Fibroblast of upper back skin (primary cell): ENCODE data around the gene ZNF462.

Experiments
- DNase-seq: peaks from one replicate; pipeline ENCODE4 v3.0.0-alpha.2; 2013

ZNF462 gene

DNA sequence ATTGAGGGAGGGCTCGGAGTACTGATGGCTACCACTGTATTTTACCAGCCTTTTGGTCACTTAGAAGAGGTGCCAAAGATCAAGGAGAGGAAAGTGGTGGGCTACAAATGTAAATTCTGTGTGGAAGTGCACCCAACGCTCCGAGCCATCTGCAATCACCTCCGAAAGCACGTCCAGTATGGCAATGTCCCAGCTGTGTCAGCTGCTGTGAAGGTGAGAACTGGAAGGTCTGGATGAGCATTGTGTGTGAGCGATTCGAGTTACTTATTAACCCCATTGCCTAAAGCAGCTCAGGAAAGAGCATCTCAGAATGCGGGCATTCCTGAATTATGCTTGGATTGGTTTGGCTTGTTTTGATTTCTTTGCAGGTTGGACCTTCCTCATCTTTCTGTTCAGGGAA lies 67.5 kb downstream of the ZNF462 start:
- no peak for DNase-seq

DNA sequence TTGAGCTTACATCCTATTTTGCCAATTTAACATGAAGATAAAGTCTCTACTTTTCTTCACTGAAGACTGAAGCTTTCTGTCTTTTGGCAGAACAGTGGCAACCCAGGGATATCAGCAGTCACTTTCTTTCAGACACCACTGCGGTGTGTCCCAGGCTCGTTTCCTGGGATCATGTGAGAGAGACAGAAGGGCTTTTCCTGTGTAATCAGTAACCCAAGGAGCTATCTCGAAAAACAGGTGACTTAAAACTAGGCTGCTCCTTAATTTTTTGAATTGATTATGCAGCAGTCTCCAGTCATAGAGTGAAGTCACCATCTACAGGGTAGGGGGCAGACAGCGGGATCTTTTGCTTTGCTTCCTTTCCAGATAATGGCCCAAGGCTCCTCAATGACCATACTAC lies 68.5 kb downstream of the ZNF462 start:
- no peak for DNase-seq

DNA sequence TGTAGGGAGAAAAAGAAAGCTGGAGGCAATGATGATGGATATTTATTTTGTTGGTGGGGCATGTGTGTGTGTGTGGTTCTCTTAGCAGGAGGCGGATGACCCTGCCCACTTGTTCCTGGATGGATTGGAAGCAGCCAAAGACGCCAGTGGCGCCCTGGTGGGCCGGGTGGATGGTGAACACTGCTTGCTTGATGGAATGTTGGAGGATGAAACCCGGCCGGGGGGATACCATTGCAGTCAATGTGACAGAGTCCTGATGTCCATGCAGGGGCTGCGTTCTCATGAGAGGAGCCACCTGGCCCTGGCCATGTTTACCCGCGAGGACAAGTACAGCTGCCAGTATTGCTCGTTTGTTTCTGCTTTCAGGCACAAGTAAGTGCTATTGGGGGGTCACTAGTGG lies 69.2 kb downstream of the ZNF462 start:
- no peak for DNase-seq

DNA sequence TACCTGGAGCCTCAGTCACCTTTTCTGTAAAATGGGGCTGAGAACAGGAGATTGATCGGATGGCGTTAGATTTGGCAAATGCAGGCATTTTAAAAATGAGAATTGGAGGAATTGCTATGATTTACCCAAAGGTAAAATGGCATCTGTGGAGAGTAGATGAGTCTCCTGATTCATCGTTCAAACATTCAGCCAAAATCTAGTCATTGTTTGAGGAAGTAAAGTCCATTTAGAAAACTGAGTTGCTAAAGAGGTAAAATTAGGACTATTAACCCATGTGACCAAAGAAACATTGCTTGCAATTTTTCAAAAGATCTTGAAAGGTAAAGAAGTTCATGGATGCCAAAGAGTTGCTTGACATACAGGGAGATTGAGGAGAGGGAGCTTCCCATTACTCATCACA lies 69.7 kb downstream of the ZNF462 start:
- DNase-seq, result no peak

DNA sequence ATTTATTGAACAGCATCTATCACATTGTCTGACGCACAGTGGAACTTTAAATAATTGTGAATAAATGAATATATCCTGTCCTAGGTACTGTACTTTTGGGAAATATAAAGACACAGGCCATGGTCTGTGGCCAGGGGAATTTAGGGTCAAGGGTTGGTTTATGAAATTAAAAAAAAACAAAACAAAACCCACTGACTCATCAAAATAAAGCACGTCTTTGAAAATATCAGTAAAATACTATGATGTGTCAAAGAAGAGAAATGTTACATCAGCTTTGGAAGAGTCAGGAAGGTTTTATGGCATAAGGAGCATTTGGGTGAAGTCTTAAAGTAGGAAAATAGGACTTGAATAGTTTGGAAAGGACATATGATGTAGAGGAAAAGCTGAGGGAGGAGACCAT lies 70.5 kb downstream of the ZNF462 start:
- DNase-seq, result no peak

DNA sequence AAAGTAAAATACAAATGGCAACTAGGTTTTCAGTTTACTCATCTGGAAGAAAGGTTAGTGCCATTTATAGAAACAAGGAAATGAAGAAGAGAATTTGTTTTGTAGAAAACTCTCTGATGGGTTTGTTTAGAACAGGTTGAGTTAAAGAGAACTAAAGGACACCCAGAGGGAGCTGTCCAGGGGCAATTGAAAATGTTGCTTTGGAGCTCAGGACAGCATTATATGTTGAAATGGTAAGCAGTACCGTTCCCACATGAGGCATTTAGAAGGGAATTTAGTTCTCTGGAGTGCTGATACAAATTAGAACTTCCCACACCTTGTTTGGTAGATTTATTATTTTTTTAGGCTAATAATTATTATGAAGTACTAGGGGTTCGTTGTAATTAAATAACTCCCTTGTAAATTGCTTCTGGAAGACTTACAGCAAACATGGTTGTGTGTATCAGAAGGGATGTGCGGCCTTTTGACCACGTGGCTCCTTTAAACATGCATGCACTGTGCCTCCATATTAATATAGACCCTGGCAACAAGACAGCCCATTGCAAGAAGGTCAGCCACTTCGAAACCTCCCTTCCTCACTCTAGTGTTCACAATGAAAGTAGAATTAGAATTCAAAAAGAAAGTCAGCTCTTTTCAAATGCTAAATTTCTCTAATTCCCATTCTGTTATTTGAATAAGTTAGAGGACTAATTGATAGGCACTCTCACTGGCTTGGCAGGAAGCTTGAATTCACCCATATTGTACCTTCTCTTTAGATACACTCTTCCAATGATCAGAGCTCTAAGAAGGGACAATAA lies 71.7 kb downstream of the ZNF462 start:
- no peak for DNase-seq

DNA sequence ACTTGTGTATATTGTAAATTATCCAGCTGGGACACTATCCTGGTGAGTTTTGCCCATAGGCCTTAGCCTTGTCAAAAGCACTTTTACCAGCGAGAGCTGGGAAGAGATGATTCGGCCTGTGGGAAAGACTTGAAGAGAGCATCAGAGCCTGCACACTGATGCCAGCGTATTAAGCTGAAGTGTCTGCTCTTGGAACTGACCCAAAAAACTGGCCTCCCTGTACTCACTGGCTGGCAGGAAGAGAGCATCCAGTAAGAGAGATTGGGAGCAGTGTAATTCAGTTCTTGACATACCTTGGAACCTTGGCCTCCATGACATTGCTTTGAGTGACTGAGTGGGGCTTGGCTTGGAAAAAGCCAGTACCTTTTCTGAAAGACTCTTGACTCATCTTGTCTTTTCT lies 73.7 kb downstream of the ZNF462 start:
- no peak for DNase-seq

DNA sequence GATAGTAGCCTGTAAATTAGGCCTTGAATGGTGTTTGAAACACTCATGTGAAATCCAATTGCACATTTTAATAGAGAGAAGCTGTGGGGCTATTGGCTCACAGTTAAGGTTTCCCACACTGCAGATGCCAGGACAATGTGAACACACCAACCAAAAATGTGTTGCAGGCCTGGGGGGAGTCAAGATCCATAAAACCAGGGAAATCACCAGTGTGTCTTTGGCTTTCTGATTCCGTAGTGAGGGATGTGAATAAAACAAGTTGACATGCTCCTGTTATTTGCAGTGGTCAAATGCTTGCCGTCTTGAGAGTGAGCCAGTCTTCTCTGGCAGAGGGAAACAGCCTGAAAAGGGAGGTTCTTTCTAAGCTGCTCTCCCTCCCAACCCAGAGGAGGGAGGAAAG lies 79.0 kb downstream of the ZNF462 start:
- no peak for DNase-seq

DNA sequence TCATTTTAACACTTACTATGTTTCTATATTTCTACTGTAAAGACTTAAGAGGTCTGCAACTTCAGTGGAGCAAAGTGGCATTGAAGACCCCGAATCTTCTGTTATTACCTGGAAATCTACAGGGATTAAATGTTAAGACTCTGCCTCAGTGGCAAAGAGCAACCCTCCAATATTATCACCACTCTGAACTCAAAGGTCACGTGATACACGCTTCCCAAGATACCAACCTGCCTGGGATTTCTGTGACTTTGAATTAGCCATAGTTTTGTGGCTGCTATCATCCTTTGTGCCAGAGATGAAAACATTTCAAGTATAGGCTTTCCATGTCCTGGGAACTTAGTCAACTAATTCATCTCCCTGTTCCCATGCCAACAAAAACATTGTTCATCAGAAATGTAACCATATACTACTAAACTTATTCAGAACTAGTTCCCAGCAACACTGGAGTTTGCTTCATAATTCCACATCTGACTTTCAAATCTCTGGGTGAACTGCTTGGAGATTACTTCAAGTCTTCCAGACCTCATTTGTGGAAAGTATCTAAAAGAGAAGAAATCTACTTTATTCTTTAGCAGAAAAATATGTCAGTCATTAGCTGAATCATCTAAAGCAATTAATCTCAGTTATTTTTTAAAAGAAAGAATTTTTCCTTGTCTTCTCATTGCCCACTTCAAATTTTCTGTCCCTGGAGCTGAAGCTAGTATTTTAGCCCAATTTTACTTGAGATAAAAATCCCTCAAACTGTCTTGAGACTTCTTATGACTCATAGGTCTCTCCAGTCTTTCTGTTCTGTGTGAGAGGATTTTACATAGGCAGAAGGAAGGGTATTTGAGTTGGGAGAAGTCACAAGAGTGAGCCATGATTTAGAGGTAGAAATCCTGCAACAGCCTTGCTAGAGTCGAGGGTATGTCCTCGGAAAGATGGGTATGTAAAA lies 83.0 kb downstream of the ZNF462 start:
- DNase-seq, result peak; percentile 87

DNA sequence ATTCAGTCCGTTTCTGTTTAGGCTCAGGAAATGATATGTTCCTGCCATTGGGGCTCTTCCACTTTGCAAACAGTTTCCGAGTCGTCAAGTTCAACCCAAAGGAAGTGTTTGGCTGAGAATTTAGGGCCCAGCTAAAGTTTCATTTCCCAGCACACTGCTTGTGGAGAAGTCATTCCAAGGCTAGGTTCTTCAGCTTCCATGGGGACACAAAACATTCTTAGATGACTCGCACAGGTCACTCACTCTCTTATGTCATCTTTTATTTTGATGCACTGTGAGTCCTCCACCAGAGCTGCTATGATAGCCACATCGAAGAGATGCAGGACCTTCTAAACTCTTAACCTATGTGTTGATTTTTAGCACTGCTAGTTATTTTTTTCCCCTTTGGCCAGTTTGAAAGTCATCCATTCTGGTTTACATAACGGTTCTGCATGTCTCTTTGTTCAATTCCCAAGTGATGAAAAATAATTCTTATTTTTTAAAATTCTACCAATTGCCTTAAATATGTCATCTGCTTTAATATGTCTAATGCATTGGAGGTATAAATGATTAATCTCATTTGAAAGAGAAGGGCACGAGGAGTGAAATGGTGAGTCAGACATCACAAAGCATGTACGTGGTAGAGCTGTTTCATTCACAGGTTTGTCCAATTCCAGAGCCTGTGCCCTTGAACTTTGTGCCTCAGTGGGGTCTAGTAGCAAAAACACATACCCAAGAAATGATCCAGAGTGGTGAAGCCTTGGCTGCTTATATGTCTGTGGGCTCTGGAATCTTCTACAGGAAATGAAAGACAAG lies 84.3 kb downstream of the ZNF462 start:
- DNase-seq, result no peak

DNA sequence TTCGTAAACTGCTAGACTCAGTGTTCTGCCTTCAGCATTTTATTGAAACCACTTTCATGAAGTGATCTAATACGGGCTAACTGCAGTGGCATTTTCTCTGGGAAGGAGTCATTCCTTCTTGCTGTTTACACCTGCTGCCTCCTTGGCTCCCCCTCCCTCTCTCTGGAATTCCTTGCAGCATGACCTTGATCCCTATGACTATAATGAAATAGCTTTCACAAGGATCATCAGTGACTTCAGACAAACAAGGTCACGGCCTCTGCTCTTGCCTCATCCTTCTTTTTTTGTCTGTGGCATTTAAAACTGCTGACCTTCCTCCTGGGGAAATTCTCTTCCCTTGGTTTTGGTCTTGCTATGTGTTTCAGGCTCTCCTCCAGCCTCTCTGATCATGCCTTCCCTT lies 90.2 kb downstream of the ZNF462 start:
- DNase-seq, result peak; percentile 50

DNA sequence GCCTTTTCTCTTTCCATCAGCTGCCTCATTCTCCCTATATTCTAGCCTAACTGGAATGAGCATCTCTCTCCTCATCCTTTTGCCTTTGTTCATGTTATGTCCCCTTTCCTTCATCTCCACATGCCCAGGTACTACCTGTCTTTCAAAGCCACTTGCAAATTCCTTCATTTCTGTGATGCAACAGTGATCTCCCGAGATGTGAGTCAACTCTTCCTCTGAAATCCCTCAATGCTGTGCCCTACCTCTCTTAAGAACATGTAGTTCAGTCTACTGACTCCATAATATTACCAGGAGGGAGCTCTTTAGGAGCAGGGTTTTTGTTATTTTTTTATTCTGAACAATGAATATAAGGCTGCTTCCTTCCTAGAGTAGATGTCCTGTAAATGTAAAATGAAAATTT lies 91.6 kb downstream of the ZNF462 start:
- DNase-seq, result no peak

DNA sequence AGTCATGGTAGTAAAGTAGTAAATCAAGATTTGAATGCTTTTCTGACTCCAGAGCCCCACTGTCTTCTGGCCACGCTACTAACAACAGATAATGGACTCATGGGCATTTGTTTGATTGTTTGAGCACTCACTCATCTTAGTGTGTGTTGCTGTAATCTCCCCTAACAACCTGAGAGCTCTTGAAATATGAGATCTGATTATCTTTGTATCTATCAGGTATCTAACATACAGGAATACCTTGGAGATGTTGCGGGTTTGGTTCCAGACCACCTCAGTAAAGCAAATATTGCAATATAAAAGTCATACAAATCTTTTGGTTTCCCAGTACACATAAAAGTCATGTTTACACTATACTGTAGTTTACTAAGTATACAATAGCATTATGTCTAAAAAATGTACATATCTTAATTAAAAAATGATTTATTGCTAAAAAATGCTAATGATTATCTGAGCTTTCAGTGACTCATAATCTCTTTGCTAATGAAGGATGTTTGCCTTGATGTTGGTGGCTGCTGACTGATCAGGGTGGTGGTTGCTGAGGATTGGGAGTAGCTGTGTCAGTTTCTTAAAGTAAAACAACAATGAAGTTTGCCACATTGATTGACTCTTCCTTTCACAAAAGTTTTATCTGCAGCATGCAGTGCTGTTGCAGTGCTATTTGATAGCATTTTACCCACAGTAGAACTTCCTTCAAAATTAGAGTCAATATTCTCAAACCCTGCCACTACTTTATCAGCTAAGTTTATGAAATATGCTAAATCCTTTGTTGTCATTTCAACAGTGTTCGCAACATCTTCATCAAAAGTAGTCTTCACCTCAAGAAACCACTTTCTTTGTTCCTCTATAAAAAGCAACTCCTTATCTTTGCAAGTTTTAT lies 92.2 kb downstream of the ZNF462 start:
- no peak for DNase-seq

DNA sequence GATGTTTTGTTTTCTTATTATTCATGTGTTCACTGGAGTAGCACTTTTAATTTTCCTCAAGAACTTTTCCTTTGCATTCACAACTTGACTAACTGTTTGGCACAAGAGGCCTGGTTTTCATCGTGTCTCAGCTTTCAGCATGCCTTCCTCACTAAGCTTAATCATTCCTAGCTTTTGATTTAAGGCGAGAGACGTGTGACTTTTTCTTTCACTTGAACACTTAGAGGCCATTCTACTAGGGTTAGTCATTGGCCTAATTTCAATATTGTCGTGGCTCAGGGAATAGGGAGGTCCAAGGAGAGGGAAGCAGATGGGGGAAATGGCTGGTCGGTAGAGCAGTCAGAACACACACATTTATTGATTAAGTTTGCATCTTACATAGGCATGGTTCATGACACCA lies 94.0 kb downstream of the ZNF462 start:
- DNase-seq, result peak; percentile 92

DNA sequence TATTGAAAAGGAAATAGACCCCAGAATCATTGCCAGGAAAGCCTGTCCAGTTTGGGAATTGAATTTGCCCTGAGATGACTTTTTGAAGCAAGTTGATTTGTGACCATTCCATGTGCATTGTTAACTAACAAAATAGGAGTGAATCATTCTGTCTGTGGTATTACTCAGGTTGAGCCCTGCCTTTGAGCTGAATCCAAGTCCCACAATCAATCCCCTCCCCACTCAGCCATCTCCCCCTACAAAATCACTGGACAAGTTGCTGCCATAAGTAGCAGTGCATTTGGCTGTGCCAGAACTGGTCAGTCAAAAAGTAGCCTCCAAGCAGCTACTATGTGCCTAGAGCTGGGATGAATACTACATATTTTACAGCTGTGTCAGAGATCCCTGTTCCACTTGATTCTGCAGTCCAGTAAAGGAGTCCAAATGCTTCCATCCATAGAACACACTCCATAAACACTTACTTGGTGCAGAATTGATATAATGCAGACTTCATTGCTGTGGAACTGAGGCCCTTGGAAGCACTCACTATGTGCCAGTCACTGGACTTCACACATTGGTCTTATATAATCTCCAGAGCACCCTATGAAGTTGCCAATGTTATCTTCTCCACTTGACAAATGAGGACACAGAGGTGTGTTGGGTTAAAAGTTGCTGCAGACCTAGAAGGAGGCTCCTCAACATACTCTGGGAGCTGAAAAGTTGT lies 96.1 kb downstream of the ZNF462 start:
- DNase-seq, result peak; percentile 78

DNA sequence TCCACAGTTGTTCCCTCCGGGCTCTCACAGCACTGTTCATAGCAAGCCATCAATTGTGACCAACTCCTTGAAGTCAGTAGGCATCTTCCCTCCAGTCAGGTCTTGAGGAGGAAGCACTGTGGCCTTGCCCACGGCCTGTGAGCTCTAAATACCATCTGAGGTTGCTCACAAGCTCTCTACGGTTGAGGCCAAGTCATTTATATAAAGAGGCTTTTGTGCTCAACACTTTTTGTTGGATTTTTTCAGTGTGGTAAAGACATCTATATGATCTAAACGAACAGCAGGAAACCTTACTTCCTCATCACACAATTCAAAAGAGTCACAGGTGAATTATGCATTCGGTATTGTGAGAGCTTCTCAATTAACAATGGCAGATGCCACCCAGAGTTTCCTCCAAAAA lies 97.3 kb downstream of the ZNF462 start:
- no peak for DNase-seq

DNA sequence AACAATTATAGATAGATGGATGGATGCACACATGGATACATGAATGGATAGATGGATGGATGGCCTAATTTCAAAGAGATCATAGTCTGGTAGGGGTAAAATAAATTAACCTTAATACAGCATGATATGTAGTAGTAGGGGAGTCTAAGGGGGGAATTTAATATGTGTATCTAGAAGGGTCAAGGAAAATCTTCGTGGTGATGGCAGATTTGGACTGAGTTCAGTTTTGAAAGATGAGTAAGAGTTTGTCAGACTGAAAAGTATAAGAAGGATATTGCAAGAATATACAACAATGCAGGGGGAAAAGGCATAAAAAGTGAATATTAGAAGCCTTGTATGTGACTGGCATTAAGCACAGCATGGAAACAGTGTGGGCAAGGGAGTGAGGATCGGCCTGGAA lies 98.7 kb downstream of the ZNF462 start:
- DNase-seq, result peak; percentile 52

DNA sequence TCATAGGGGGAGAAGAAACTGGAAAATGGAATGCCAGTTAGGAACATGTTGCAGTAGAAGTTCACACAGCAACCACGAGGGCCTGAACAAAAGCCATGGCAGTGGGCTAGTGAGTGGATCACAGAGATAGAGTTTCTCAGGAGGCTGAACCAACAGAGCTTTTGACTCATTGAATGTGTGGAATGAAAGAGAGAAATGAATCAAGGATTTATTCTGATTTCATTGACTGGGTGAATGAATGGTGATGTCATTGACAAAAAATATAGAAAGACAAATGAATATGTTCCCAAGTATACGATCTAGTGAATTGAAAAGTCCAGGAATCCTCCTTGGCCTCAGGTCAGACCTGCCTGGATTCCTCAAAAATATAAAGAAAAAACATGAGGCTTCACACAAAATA lies 99.2 kb downstream of the ZNF462 start:
- peak; percentile 72 for DNase-seq

DNA sequence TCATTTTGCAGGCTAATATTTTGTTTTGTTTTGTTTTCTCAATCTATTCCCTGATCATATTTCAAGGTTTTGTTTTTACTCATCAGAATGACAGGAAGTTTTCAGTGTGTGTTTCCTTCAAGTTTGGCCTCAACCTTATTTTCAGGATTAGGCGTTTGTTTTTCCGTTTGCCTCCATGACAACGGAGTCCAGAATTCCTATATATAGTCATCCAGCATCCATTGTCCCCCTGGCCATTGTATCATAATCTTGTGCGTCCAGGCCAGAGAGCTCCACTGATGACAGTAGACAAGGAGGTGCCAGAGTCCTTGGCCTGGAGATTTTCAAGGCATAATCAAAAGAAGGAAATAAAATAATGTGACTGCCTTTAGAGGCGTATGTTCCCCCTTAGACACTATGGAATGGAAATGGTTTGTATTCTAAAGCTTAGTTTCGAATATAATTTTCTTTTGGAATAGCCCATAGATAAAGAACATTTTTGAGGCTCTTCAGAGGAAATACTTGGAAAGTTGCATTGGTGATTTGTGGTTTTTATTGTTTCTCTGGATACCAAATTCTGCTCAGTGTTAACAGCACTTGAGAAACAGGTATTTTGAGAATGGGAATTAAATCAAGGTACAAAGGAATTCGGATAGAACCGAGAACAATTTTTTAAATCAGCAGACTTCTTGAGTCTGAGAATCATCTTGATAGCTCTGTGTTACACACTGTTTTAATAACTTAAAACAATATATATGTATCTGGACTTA lies 99.8 kb downstream of the ZNF462 start:
- DNase-seq, result no peak

DNA sequence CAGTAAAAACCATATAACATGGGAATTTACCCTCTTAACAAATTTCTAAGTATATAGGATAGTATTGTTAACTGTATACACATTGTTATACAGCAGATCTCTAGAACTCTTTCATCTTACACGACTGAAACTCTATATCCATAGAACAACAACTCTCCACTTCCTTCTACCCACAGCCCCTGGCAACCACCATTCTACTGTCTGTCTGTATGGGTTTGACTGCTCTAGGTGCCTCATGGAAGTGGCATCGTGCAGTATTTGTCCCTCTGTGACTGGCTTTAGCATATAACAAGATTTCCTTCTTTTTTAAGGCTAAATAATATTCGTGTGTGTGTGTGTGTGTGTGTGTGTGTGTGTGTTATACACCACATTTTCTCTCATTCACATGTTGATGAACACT lies 100.7 kb downstream of the ZNF462 start:
- DNase-seq, result no peak

DNA sequence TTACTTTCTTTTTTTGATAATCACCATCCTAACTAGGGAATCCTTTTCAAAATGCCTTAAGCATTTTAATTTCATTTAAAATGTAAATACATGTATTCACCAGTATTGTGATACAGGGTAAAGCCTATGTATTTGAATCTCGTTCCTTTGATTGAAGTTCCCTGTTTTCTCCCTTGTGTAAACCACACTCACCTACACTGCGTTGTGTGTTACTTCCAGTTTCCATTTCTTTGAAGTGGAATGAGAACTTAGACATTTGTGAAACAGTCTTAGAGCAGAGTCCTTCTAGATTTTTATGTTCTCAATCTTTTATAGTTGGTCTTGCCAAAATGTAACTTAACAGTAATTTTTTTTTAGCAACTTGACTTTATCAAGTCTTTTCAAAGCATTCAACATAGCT lies 101.4 kb downstream of the ZNF462 start:
- DNase-seq, result no peak
